Femur (tissue), 1 donor: ENCODE measurements around the gene SPINT2.
"Not testable (repeated sequence)": the region's sequence is repeated elsewhere in the genome, so short reads cannot be mapped to it uniquely, and the experiment has no call there.

ENCODE experiments used
- DNase-seq: peaks from one replicate; pipeline ENCODE4 v3.0.0-alpha.2; 2017

Gene SPINT2

GRCh38 chr19:38324431-38324830 lies 60.1 kb downstream of the SPINT2 start:
- no peak for DNase-seq

GRCh38 chr19:38326591-38326990 lies 62.2 kb downstream of the SPINT2 start:
- DNase-seq, result no peak

GRCh38 chr19:38329651-38330050 lies 65.3 kb downstream of the SPINT2 start:
- no peak for DNase-seq

- DNase-seq, result no peak
These were observed 67.4 kb downstream of the SPINT2 start for GRCh38 chr19:38331728-38332127.

GRCh38 chr19:38333245-38333644 lies 68.9 kb downstream of the SPINT2 start:
- no peak for DNase-seq

GRCh38 chr19:38335949-38336637 lies 71.7 kb downstream of the SPINT2 start:
- peak; percentile 97 for DNase-seq

- peak; percentile 95 for DNase-seq
These were observed 72.4 kb downstream of the SPINT2 start for GRCh38 chr19:38336638-38337359.

GRCh38 chr19:38337360-38337653 lies 72.9 kb downstream of the SPINT2 start:
- DNase-seq, result no peak

- DNase-seq, result not testable (repeated sequence)
These were observed 74.6 kb downstream of the SPINT2 start for GRCh38 chr19:38339011-38339410.

GRCh38 chr19:38340927-38341326 lies 76.6 kb downstream of the SPINT2 start:
- no peak for DNase-seq
